K562 (cell line): ENCODE data around the gene MSX1. TPM values are rescaled to one million over a fixed set of nuclear protein-coding genes. Genes with fewer than 3 reads are reported as not detected.

Experiments
- ATAC-seq: fragments of 200-7000 bp; cut with Tn5 transposase; 3 replicates; pipeline ENCODE4 v1.9.1; 2020; ENCODE audit warnings: moderate library complexity
- BruUV-seq: library from RNA; stranded (reverse); fragments of 400-500 nt; replicated peaks from 2 replicates; lab custom pipeline; 2021; lab: Mats Ljungman, UMichigan
- CTCF ChIA-PET: fragments of 300-600 bp; formaldehyde crosslinking; extraction: SDS; loops from one replicate; lab custom pipeline; 2021; ENCODE audit warnings: low intra/inter-chr PET ratio; lab: Yijun Ruan, JAX
- POLR2A ChIA-PET: fragments of 300-600, 350-650 bp; sonication (Branson Sonifier 250); formaldehyde crosslinking; extraction: SDS; loops from one replicate; lab custom pipeline; 2021; ENCODE audit warnings: antibody characterized with exemption, inconsistent platforms; lab: Yijun Ruan, JAX
- DNase-seq, 4 experiments: peaks; one replicate each; pipeline versions ENCODE4 v3.0.0 to v3.0.0-alpha.2; 2011 to 2018; ENCODE audit warnings: low spot score in 3 of 4, mixed read lengths in 3 of 4; ENCODE audit errors: extremely low read depth in 1 of 4
- FAIRE-seq: peaks from 2 replicates; lab custom pipeline; 2011; peaks lifted over from hg19 to GRCh38; lab: Jason Lieb, UNC
- H2AFZ ChIP-seq: 2 replicates; pipeline ENCODE4 v1.6.0; 2011; ENCODE audit warnings: low read depth, low read length, control low read depth, inconsistent platforms
- H3K27ac ChIP-seq: fragments of 200-600 bp; 3 replicates; pipeline ENCODE4 v1.8.0; 2011; ENCODE audit warnings: low read depth, mild to moderate bottlenecking, control low read depth, inconsistent platforms, low read length, moderate library complexity, mixed read lengths; ENCODE audit errors: extremely low read depth
- H3K27me3 ChIP-seq, 2 experiments: fragments of 300-600 bp in 1 of 2; 2 replicates in 1 of 2; 3 replicates in 1 of 2; pipeline versions ENCODE4 v1.6.0 to v1.8.0; 2011; ENCODE audit warnings: inconsistent platforms in 2 of 2, low read length in 2 of 2, mild to moderate bottlenecking in 1 of 2, mixed read lengths in 1 of 2, moderate library complexity in 1 of 2; ENCODE audit not compliant: control insufficient read depth in 2 of 2, insufficient read depth in 2 of 2
- H3K36me3 ChIP-seq: fragments of 300-600 bp; 3 replicates; pipeline ENCODE4 v1.8.0; 2011; ENCODE audit warnings: mild to moderate bottlenecking, low read length, inconsistent platforms; ENCODE audit not compliant: control insufficient read depth, insufficient read depth
- H3K4me1 ChIP-seq, 2 experiments: fragments of 200-600 bp in 1 of 2; replicated peaks in 1 of 2; 2 replicates in 1 of 2; 3 replicates in 1 of 2; pipeline versions ENCODE4 v1.5.1 to v1.8.0; 2011; ENCODE audit warnings: inconsistent platforms in 2 of 2, low read length in 2 of 2, mild to moderate bottlenecking in 1 of 2, mixed read lengths in 1 of 2, moderate library complexity in 1 of 2; ENCODE audit not compliant: control insufficient read depth in 2 of 2, insufficient read depth in 2 of 2
- H3K4me2 ChIP-seq: 2 replicates; pipeline ENCODE4 v1.6.1; 2011; ENCODE audit warnings: low read length, control low read depth, inconsistent platforms, mixed read lengths; ENCODE audit not compliant: insufficient read depth
- H3K4me3 ChIP-seq: fragments of 200-600 bp; sonication (generic), shearing (Covaris generic); 2 replicates; pipeline ENCODE4 v1.5.1; 2016; ENCODE audit warnings: control low read depth, inconsistent platforms
- H3K79me2 ChIP-seq: fragments of 200-600 bp; 3 replicates; pipeline ENCODE4 v1.8.0; 2011; ENCODE audit warnings: low read length, inconsistent platforms; ENCODE audit not compliant: control insufficient read depth, insufficient read depth
- H3K9ac ChIP-seq, 2 experiments: 2 replicates each; pipeline versions ENCODE4 v1.6.0 to v1.6.1; 2011; ENCODE audit warnings: low read depth in 2 of 2, low read length in 2 of 2, control low read depth in 1 of 2, inconsistent platforms in 1 of 2, mild to moderate bottlenecking in 1 of 2, mixed read lengths in 1 of 2; ENCODE audit not compliant: insufficient read depth in 1 of 2
- H3K9me1 ChIP-seq: one replicate; pipeline ENCODE4 v1.6.0; 2011; ENCODE audit warnings: inconsistent platforms, mild to moderate bottlenecking, low read length, moderate library complexity; ENCODE audit not compliant: control insufficient read depth, insufficient read depth
- H3K9me3 ChIP-seq: replicated peaks from 2 replicates; pipeline ENCODE4 v1.5.1; 2011; ENCODE audit warnings: low read depth, low read length, inconsistent platforms; ENCODE audit not compliant: control insufficient read depth, insufficient read depth
- H4K20me1 ChIP-seq: replicated peaks from 2 replicates; pipeline ENCODE4 v1.6.1; 2011; ENCODE audit warnings: low read length, inconsistent platforms, mixed read lengths; ENCODE audit not compliant: control insufficient read depth, insufficient read depth
- CBFA2T2 ChIP-seq: fragments of 450-650 bp; conservative IDR thresholded peaks from 2 replicates; pipeline ENCODE4 v1.6.1; 2017; ENCODE audit warnings: mild to moderate bottlenecking
- FOXP4 ChIP-seq: sonication (generic); formaldehyde crosslinking; IDR thresholded peaks from 2 replicates; pipeline ENCODE4 v1.8.0; 2022; ENCODE audit warnings: mild to moderate bottlenecking, missing genetic modification reagents, borderline replicate concordance
- GTF2A2 ChIP-seq: IDR thresholded peaks from 2 replicates; pipeline ENCODE4 v1.6.1; 2016; ENCODE audit warnings: mild to moderate bottlenecking, missing genetic modification characterization, missing compliant biosample characterization
- MITF ChIP-seq: IDR thresholded peaks from 2 replicates; pipeline ENCODE4 v1.6.1; 2014; ENCODE audit warnings: antibody characterized with exemption
- MLLT1 ChIP-seq, 2 experiments: fragments of 450-650 bp; IDR thresholded peaks; 2 replicates each; pipeline ENCODE4 v1.6.1; 2016
- WGBS: fragments of 100-300 bp; shearing (Covaris generic); methylation state at CpG from one replicate; pipeline ENCODE4 v1.1.6; 2016; ENCODE audit warnings: low coverage, mixed read lengths; ENCODE audit not compliant: insufficient coverage; ENCODE audit errors: missing lambda C conversion rate; 5-methylcytosine and 5-hydroxymethylcytosine counted together
- in situ Hi-C: fragments of 300-500 bp; cut with MboI; formaldehyde crosslinking; loops from 4 replicates; pipeline ENCODE4 v1.15.0; 2018; ENCODE audit warnings: inconsistent platforms, mixed read lengths
- intact Hi-C: fragments of 100-400 bp; cut with micrococcal nuclease; formaldehyde crosslinking; loops from 2 replicates; pipeline ENCODE4 v1.14.2; 2022
- polyA plus RNA-seq, 8 experiments: library from polyadenylated mRNA; depleted of rRNA in 4 of 8; stranded (reverse) in 5 of 8; unstranded in 3 of 8; fragments of >200 nt; fragmentation: Nextera tagmentation in 2 of 8; fragmentation: Illumina TruSeq in 1 of 8; extraction: Ambion mirVana in 2 of 8; extraction: Trizol in 1 of 8; gene quantifications; 2 replicates each; pipeline versions ENCODE4 v1.2.1 to v1.2.3, GENCODE V29; 2011 to 2014; ENCODE audit warnings: inconsistent platforms in 1 of 8, missing spikeins in 1 of 8
- total RNA-seq, 7 experiments: library from RNA; depleted of rRNA in 6 of 7; stranded (reverse); fragments of >200 nt in 6 of 7; fragmentation: Illumina TruSeq in 2 of 7; extraction: Trizol in 2 of 7; gene quantifications; 2 replicates each; pipeline versions ENCODE4 v1.2.1 to v1.2.3, GENCODE V29; 2011 to 2021; ENCODE audit warnings: low replicate concordance in 1 of 7

Gene MSX1
- total and polyA plus RNA-seq, 9 of the 15 experiments (the other 6 are each of a cell fraction or from before 2014, with no cell fraction given): 1.3 to 6.3 (median 2.3) TPM

- ChIA-PET CTCF (no interaction called here), POLR2A (interaction anchor here (1.1 kb wide), 1 partner anchor 387 kb away, joined by 3 read pairs; no protein-coding TSS in a partner anchor)
- Histone ChIP-seq H3K9me3 (no peaks in the 10 kb centered on the region), H4K20me1 (0 out of 2 replicates have a peak, but pooled peaks cover 3% of the 10 kb centered on the region), H2AFZ (no peak overlapping the region), H3K79me2 (no peaks in the 10 kb centered on the region), H3K27ac (no peak overlapping the region), H3K4me2 (no peak overlapping the region), H3K4me1 (no peaks in the 10 kb centered on the region), H3K27me3 (peaks cover 7 to 25% of the 10 kb centered on the region in 2 experiments; a peak in 4 of 5 replicates), H3K36me3 (no peaks in the 10 kb centered on the region), H3K9ac (no peak overlapping the region), H3K4me3 (no peak overlapping the region), H3K9me1 (no peaks in the 10 kb centered on the region)
- in situ Hi-C loops: loop anchor here (10.0 kb wide), 1 partner anchor 393 kb away; no protein-coding TSS in a partner anchor
- WGBS: 0% methylated on average over 5 of the region's 5 CpGs
- DNase-seq (no peak), FAIRE-seq (no peak), ATAC-seq (no peak)
- BruUV-seq: no TSS peak
- intact Hi-C loops: no loop called here
- TF ChIP-seq FOXP4 (no peak), MITF (no peak), GTF2A2 (tag) (no peak), CBFA2T2 (no peak), MLLT1 (IDR thresholded peaks at IDR 0.05) (no peak)
Observed at GRCh38 chr4:4887426-4887825, 28.0 kb downstream of the MSX1 start.
